Endothelial cell of umbilical vein (primary cell): Measurements from ENCODE around the gene CWC27. TPM values are rescaled to one million over a fixed set of nuclear protein-coding genes. Genes with fewer than 3 reads are reported as not detected.

Experiments used
- BruUV-seq: library from RNA; stranded (reverse); fragments of 400-500 nt; replicated peaks from 2 replicates; lab custom pipeline; 2021; lab: Mats Ljungman, UMichigan
- CTCF ChIA-PET: fragments of 300-600, 350-600 bp; sonication (Branson Sonifier 250); formaldehyde crosslinking; loops from one replicate; lab custom pipeline; 2021; ENCODE audit warnings: antibody characterized with exemption, inconsistent platforms; lab: Charles Lee
- POLR2A ChIA-PET: fragments of 300-600, 350-600 bp; sonication (Branson Sonifier 250); formaldehyde crosslinking; loops from one replicate; lab custom pipeline; 2021; ENCODE audit warnings: antibody characterized with exemption, inconsistent platforms; lab: Charles Lee
- DNase-seq: peaks from one replicate; pipeline ENCODE4 v3.0.0-alpha.2; 2011; ENCODE audit warnings: low read depth, low spot score
- FAIRE-seq: peaks from 2 replicates; lab custom pipeline; 2011; peaks lifted over from hg19 to GRCh38; lab: Jason Lieb, UNC
- H2AFZ ChIP-seq: 2 replicates; pipeline ENCODE4 v1.6.0; 2012; ENCODE audit warnings: low read depth, low read length, control low read depth, inconsistent platforms
- H3K27ac ChIP-seq: 2 replicates; pipeline ENCODE4 v1.5.1; 2011; ENCODE audit warnings: low read depth, mild to moderate bottlenecking, control low read depth, low read length, moderate library complexity; ENCODE audit not compliant: insufficient read depth
- H3K27me3 ChIP-seq, 2 experiments: 2 replicates each; pipeline versions ENCODE4 v1.6.0 to v1.6.1; 2011; ENCODE audit warnings: low read length in 2 of 2, mixed read lengths in 1 of 2; ENCODE audit not compliant: control insufficient read depth in 2 of 2, insufficient read depth in 2 of 2
- H3K36me3 ChIP-seq, 2 experiments: 2 replicates in 1 of 2; 3 replicates in 1 of 2; pipeline ENCODE4 v1.5.1; 2011; ENCODE audit warnings: low read length in 2 of 2, mild to moderate bottlenecking in 1 of 2, moderate library complexity in 1 of 2; ENCODE audit not compliant: control insufficient read depth in 2 of 2, insufficient read depth in 2 of 2; ENCODE audit errors: extremely low read depth in 1 of 2
- H3K4me1 ChIP-seq: 3 replicates; pipeline ENCODE4 v1.5.1; 2011; ENCODE audit warnings: mild to moderate bottlenecking, low read length; ENCODE audit not compliant: control insufficient read depth, insufficient read depth; ENCODE audit errors: extremely low read depth
- H3K4me2 ChIP-seq: 2 replicates; pipeline ENCODE4 v1.6.1; 2011; ENCODE audit warnings: low read length, control low read depth, mixed read lengths; ENCODE audit not compliant: insufficient read depth
- H3K4me3 ChIP-seq, 3 experiments: fragments of 200-600 bp in 1 of 3; sonication (generic), shearing (Covaris generic) in 1 of 3; replicated peaks in 1 of 3; 2 replicates each; pipeline ENCODE4 v1.5.1; 2011 to 2016; ENCODE audit warnings: control low read depth in 3 of 3, low read length in 3 of 3, mild to moderate bottlenecking in 2 of 3, inconsistent platforms in 1 of 3, low read depth in 1 of 3, moderate library complexity in 1 of 3; ENCODE audit not compliant: insufficient read depth in 1 of 3
- H3K79me2 ChIP-seq: 2 replicates; pipeline ENCODE4 v1.6.0; 2012; ENCODE audit warnings: low read length, inconsistent platforms; ENCODE audit not compliant: control insufficient read depth, insufficient read depth
- H3K9ac ChIP-seq: replicated peaks from 2 replicates; pipeline ENCODE3; 2011; ENCODE audit warnings: low read length, control low read depth; ENCODE audit not compliant: insufficient read depth; ENCODE audit errors: extremely low read depth
- H3K9me1 ChIP-seq: replicated peaks from 3 replicates; pipeline ENCODE4 v1.6.0; 2011; ENCODE audit warnings: mild to moderate bottlenecking, low read length; ENCODE audit not compliant: control insufficient read depth, insufficient read depth; ENCODE audit errors: extremely low read depth
- H3K9me3 ChIP-seq: replicated peaks from 2 replicates; pipeline ENCODE4 v1.5.1; 2012; ENCODE audit warnings: low read length, inconsistent platforms; ENCODE audit not compliant: control insufficient read depth, insufficient read depth
- H4K20me1 ChIP-seq: replicated peaks from 2 replicates; pipeline ENCODE3; 2011; ENCODE audit warnings: mild to moderate bottlenecking, low read length; ENCODE audit not compliant: control insufficient read depth, insufficient read depth; ENCODE audit errors: extremely low read depth
- EZH2 ChIP-seq: IDR thresholded peaks from 2 replicates; pipeline ENCODE4 v1.6.1; 2012; ENCODE audit warnings: borderline replicate concordance, low read depth, mild to moderate bottlenecking, moderate library complexity, low read length, inconsistent platforms; ENCODE audit not compliant: severe bottlenecking
- FOS ChIP-seq: IDR thresholded peaks from 2 replicates; pipeline ENCODE4 v1.6.1; 2011; ENCODE audit warnings: mild to moderate bottlenecking, low read length, moderate library complexity, borderline replicate concordance; ENCODE audit not compliant: insufficient read depth
- GATA2 ChIP-seq: IDR thresholded peaks from 2 replicates; pipeline ENCODE4 v1.7.0; 2011; ENCODE audit warnings: low read depth, mild to moderate bottlenecking, moderate library complexity, mixed read lengths, low read length; ENCODE audit not compliant: insufficient read length, insufficient read depth
- JUN ChIP-seq: IDR thresholded peaks from 2 replicates; pipeline ENCODE4 v1.6.1; 2011; ENCODE audit warnings: borderline replicate concordance, low read depth; ENCODE audit not compliant: insufficient read length, insufficient read depth
- MYC ChIP-seq: IDR thresholded peaks from one replicate; pipeline ENCODE4 v1.6.1; 2011; ENCODE audit warnings: mild to moderate bottlenecking, low read depth, low read length
- POLR2A ChIP-seq: IDR thresholded peaks from 2 replicates; pipeline ENCODE4 v1.6.1; 2012; ENCODE audit warnings: low read depth, mild to moderate bottlenecking, control low read depth, low read length
- POLR2AphosphoS5 ChIP-seq: IDR thresholded peaks from 2 replicates; pipeline ENCODE4 v1.6.1; 2012; ENCODE audit warnings: low read depth, mild to moderate bottlenecking, control low read depth, low read length, moderate library complexity; ENCODE audit not compliant: insufficient read depth
- dilution Hi-C: fragments of 300-500 bp; cut with MboI; formaldehyde crosslinking; loops from one replicate; pipeline ENCODE4 v1.15.0; 2019; ENCODE audit warnings: low sequenced_read_pairs; ENCODE audit not compliant: extremely low pct_ligation_motif_present
- intact Hi-C: fragments of 100-400 bp; cut with micrococcal nuclease; formaldehyde crosslinking; loops from one replicate; pipeline ENCODE4 v1.10.0; 2022
- polyA plus RNA-seq, 4 experiments: library from polyadenylated mRNA; depleted of rRNA in 3 of 4; stranded (reverse) in 3 of 4; unstranded in 1 of 4; fragments of >200 nt; gene quantifications; 2 replicates each; pipeline versions ENCODE4 v1.2.1 to v1.2.3, GENCODE V29; 2011 to 2012; ENCODE audit warnings: missing spikeins in 1 of 4
- total RNA-seq: library from RNA; stranded (reverse); gene quantifications from 2 replicates; pipeline ENCODE4 v1.2.3, GENCODE V29; 2021
- TF ChIP-seq, protein P1 (sequence below), 2 donors: IDR thresholded peaks; 1 replicate in 1 of 2; 2 replicates in 1 of 2; pipeline ENCODE4 v1.5.1; 2011; ENCODE audit warnings: low read length in 2 of 2, mild to moderate bottlenecking in 2 of 2, moderate library complexity in 2 of 2, control low read depth in 1 of 2, inconsistent platforms in 1 of 2, low read depth in 1 of 2; ENCODE audit not compliant: insufficient read depth in 1 of 2; ENCODE audit errors: extremely low read depth in 1 of 2
- TF ChIP-seq, protein P2 (sequence below): IDR thresholded peaks from 2 replicates; pipeline ENCODE4 v1.6.1; 2011; ENCODE audit not compliant: insufficient read depth, insufficient read length

The CWC27 gene
- total and polyA plus RNA-seq, 2 donors (not counting 3 experiments of a cell fraction or from before 2014, with no cell fraction given) = 11.9 to 23.8 TPM

DNA sequence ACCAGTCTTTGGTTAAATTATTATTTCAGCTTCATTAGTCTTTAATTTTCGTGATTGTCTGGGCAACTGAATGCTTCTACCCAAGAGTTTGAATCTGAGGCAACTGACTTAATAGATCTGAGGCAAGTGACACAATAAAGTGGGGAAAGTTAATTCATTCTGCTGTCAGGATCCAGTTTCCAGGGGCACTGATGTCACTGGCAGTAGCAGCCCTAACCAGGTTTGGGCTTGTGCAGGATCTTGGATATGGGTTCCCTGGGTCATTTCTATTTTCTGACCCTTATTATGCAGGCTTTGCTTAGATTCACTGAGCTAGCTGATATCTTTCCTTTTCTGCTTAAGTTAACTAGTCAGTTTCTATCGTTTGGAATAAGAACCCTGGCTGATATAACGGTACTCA, 9.8 kb upstream of the CWC27 start:
- H4K20me1 ChIP-seq = peaks cover 12% of the 10 kb centered on the region
- no peak overlapping the region for H3K4me3 ChIP-seq
- no peak for TF ChIP-seq EZH2
- no peak for TF ChIP-seq FOS
- TF ChIP-seq, protein P1, sequence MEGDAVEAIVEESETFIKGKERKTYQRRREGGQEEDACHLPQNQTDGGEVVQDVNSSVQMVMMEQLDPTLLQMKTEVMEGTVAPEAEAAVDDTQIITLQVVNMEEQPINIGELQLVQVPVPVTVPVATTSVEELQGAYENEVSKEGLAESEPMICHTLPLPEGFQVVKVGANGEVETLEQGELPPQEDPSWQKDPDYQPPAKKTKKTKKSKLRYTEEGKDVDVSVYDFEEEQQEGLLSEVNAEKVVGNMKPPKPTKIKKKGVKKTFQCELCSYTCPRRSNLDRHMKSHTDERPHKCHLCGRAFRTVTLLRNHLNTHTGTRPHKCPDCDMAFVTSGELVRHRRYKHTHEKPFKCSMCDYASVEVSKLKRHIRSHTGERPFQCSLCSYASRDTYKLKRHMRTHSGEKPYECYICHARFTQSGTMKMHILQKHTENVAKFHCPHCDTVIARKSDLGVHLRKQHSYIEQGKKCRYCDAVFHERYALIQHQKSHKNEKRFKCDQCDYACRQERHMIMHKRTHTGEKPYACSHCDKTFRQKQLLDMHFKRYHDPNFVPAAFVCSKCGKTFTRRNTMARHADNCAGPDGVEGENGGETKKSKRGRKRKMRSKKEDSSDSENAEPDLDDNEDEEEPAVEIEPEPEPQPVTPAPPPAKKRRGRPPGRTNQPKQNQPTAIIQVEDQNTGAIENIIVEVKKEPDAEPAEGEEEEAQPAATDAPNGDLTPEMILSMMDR (IDR thresholded peaks at IDR 0.05; ENCODE audit: extremely low read depth in 1 of 2, insufficient read depth in 1 of 2, low read depth in 1 of 2, low read length in 2 of 2) = no peak
- no peak for TF ChIP-seq JUN
- TF ChIP-seq, protein P2, sequence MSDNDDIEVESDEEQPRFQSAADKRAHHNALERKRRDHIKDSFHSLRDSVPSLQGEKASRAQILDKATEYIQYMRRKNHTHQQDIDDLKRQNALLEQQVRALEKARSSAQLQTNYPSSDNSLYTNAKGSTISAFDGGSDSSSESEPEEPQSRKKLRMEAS = no peak
- no peak for TF ChIP-seq POLR2A
- no peak for TF ChIP-seq MYC
- TF ChIP-seq POLR2AphosphoS5 = no peak
- no peak for TF ChIP-seq GATA2
- DNase-seq (no peak), FAIRE-seq (peak; percentile 42)
- H3K9me3 ChIP-seq = no peaks in the 10 kb centered on the region
- intact Hi-C loops = no loop called here
- H2AFZ ChIP-seq = no peak overlapping the region
- dilution Hi-C loops = no loop called here
- peaks cover 2% of the 10 kb centered on the region for H3K4me1 ChIP-seq
- no peak overlapping the region for H3K27ac ChIP-seq
- no peak overlapping the region for H3K9ac ChIP-seq
- no peaks in the 10 kb centered on the region for H3K27me3 ChIP-seq
- no peaks in the 10 kb centered on the region for H3K36me3 ChIP-seq
- H3K4me2 ChIP-seq = no peak overlapping the region
- no peaks in the 10 kb centered on the region for H3K9me1 ChIP-seq
- POLR2A ChIA-PET = no interaction called here
- H3K79me2 ChIP-seq = peaks cover 61% of the 10 kb centered on the region
- BruUV-seq = no TSS peak
- CTCF ChIA-PET = interaction anchor here (2.6 kb wide), 1 partner anchor 9 kb away, joined by 9 read pairs; the partner anchor contains the start of genes CWC27 and SREK1IP1
